WTC11 (cell line): ENCODE measurements around the gene CCDC30. TPM values are rescaled to one million over a fixed set of nuclear protein-coding genes. Genes with fewer than 3 reads are reported as not detected.

Experiments
- ATAC-seq: fragments of 200-7000 bp; cut with Tn5 transposase; 2 replicates; pipeline ENCODE4 v1.10.0; 2021; ENCODE audit warnings: mild to moderate bottlenecking, moderate library complexity
- CTCF ChIA-PET: fragments of 300-600 bp; sonication (Branson Sonifier 250); formaldehyde crosslinking; loops from one replicate; lab custom pipeline; 2021; ENCODE audit warnings: antibody characterized with exemption; lab: Charles Lee
- POLR2A ChIA-PET: fragments of 350-600 bp; sonication (Branson Sonifier 250); formaldehyde crosslinking; loops from one replicate; lab custom pipeline; 2021; ENCODE audit warnings: antibody characterized with exemption; lab: Charles Lee
- DNase-seq: peaks from one replicate; pipeline ENCODE4 v3.0.0; 2021; ENCODE audit warnings: low spot score
- H3K27ac Mint-ChIP-seq: 2 replicates; pipeline ENCODE4 v1.8.0; 2021; ENCODE audit warnings: mixed read lengths
- H3K27me3 Mint-ChIP-seq: 2 replicates; pipeline ENCODE4 v1.8.0; 2021; ENCODE audit warnings: low read depth, mild to moderate bottlenecking, moderate library complexity, mixed read lengths
- H3K36me3 Mint-ChIP-seq: 2 replicates; pipeline ENCODE4 v1.8.0; 2021; ENCODE audit warnings: mixed read lengths
- H3K4me1 Mint-ChIP-seq: 2 replicates; pipeline ENCODE4 v1.8.0; 2022; ENCODE audit warnings: mixed read lengths
- H3K4me3 Mint-ChIP-seq: 2 replicates; pipeline ENCODE4 v1.8.0; 2021; ENCODE audit warnings: mild to moderate bottlenecking, moderate library complexity, mixed read lengths
- H3K9me3 Mint-ChIP-seq: 2 replicates; pipeline ENCODE4 v1.8.0; 2021; ENCODE audit warnings: mixed read lengths
- ATF2 ChIP-seq: sonication (generic); formaldehyde crosslinking; IDR thresholded peaks from 2 replicates; pipeline ENCODE4 v1.8.1; 2022; ENCODE audit warnings: low read depth, missing genetic modification reagents, borderline replicate concordance
- E2F1 ChIP-seq: sonication (generic); formaldehyde crosslinking; IDR thresholded peaks from 2 replicates; pipeline ENCODE4 v1.8.0; 2022; ENCODE audit warnings: mild to moderate bottlenecking, missing genetic modification reagents
- ELF4 ChIP-seq: sonication (generic); formaldehyde crosslinking; IDR thresholded peaks from 2 replicates; pipeline ENCODE4 v1.8.1; 2022; ENCODE audit warnings: low read depth, mild to moderate bottlenecking, moderate library complexity, missing genetic modification reagents
- EMX1 ChIP-seq: fragments of 250-450 bp; sonication (Bioruptor Pico); IDR thresholded peaks from 2 replicates; pipeline ENCODE4 v1.8.0; 2021; ENCODE audit warnings: mild to moderate bottlenecking
- ESRRA ChIP-seq: sonication (generic); formaldehyde crosslinking; IDR thresholded peaks from 2 replicates; pipeline ENCODE4 v1.8.1; 2022; ENCODE audit warnings: mild to moderate bottlenecking, missing genetic modification reagents, borderline replicate concordance
- GABPB1 ChIP-seq: sonication (generic); formaldehyde crosslinking; IDR thresholded peaks from 2 replicates; pipeline ENCODE4 v1.8.1; 2023; ENCODE audit warnings: mild to moderate bottlenecking, missing genetic modification reagents
- GRHL2 ChIP-seq: fragments of 250-450 bp; sonication (Bioruptor Pico); IDR thresholded peaks from 2 replicates; pipeline ENCODE4 v1.8.0; 2022; ENCODE audit warnings: mild to moderate bottlenecking, moderate library complexity; ENCODE audit not compliant: insufficient replicate concordance, severe bottlenecking
- JUN ChIP-seq: sonication (generic); formaldehyde crosslinking; IDR thresholded peaks from 2 replicates; pipeline ENCODE4 v1.8.0; 2023; ENCODE audit warnings: mild to moderate bottlenecking, missing genetic modification reagents
- NFATC4 ChIP-seq: fragments of 250-450 bp; sonication (Bioruptor Pico); IDR thresholded peaks from 2 replicates; pipeline ENCODE4 v1.9.0; 2021; ENCODE audit warnings: mild to moderate bottlenecking
- OVOL2 ChIP-seq: fragments of 250-450 bp; sonication (Bioruptor Pico); IDR thresholded peaks from 2 replicates; pipeline ENCODE4 v1.9.0; 2021; ENCODE audit warnings: mild to moderate bottlenecking, borderline replicate concordance
- TEAD1 ChIP-seq: sonication (generic); formaldehyde crosslinking; IDR thresholded peaks from 2 replicates; pipeline ENCODE4 v1.8.0; 2022; ENCODE audit warnings: mild to moderate bottlenecking, missing genetic modification reagents
- TEAD4 ChIP-seq: sonication (generic); formaldehyde crosslinking; IDR thresholded peaks from 2 replicates; pipeline ENCODE4 v1.8.0; 2022; ENCODE audit warnings: mild to moderate bottlenecking, missing genetic modification reagents
- ZNF121 ChIP-seq: sonication (generic); formaldehyde crosslinking; IDR thresholded peaks from 2 replicates; pipeline ENCODE4 v1.8.0; 2023; ENCODE audit warnings: missing genetic modification reagents
- ZNF423 ChIP-seq: fragments of 250-450 bp; sonication (Bioruptor Pico); IDR thresholded peaks from 2 replicates; pipeline ENCODE4 v2.1.2; 2022; ENCODE audit warnings: mild to moderate bottlenecking, moderate library complexity
- ZNF671 ChIP-seq: fragments of 250-450 bp; sonication (Bioruptor Pico); IDR thresholded peaks from 2 replicates; pipeline ENCODE4 v1.8.0; 2021; ENCODE audit warnings: mild to moderate bottlenecking
- ZSCAN18 ChIP-seq: fragments of 250-450 bp; sonication (Bioruptor Pico); IDR thresholded peaks from 2 replicates; pipeline ENCODE4 v2.1.2; 2022; ENCODE audit warnings: mild to moderate bottlenecking, moderate library complexity
- total RNA-seq: library from RNA; stranded (reverse); gene quantifications from 3 replicates; pipeline ENCODE4 v1.2.3, GENCODE V29; 2021
- TF ChIP-seq, protein P1 (sequence below): sonication (generic); formaldehyde crosslinking; IDR thresholded peaks from 2 replicates; pipeline ENCODE4 v1.8.1; 2023; ENCODE audit warnings: mild to moderate bottlenecking, missing genetic modification reagents, moderate library complexity
- TF ChIP-seq, protein P2 (sequence below): sonication (generic); formaldehyde crosslinking; IDR thresholded peaks from 2 replicates; pipeline ENCODE4 v1.8.0; 2023; ENCODE audit warnings: mild to moderate bottlenecking, missing genetic modification reagents
- TF ChIP-seq, protein P3 (sequence below): sonication (generic); formaldehyde crosslinking; IDR thresholded peaks from 2 replicates; pipeline ENCODE4 v1.8.0; 2022; ENCODE audit warnings: missing genetic modification reagents

CCDC30 gene
- total RNA-seq, 1 experiment from 2014 or later = 0.92 TPM

DNA sequence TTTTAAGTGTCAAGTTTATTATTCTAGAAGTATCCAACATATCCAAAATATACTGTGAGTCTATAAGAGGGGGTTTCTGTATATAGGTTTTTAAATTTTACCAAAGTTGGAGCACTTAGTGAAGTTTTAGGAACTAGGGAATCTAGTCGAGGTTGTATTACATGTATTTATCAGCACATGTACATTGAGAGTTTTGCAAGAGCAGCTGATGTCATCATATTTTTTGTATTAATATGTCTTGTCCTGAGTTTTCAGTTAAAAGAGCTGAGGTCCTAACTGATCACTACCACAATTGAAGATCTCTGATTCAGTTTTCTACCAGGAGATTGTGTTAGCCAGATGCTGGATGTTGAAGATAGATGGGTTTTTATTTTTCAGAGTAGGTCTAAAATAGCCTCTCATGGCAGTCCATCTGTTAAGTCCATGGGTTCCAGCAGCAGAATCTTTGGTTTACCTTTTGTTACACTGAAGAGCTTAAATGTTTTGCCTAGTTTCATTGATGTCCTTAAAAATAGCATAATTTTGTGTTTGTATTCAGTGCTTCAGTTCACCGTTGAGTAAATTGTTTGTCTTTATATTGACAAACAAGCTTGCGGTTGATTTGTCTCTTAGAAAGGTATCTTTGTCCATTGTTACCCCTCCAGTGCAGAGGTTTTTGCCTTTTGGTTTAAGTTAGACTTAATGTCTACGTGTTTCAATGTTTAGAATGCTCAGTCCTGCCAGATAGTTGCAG is 235.2 kb downstream of the CCDC30 start:
- TF ChIP-seq, protein P1, sequence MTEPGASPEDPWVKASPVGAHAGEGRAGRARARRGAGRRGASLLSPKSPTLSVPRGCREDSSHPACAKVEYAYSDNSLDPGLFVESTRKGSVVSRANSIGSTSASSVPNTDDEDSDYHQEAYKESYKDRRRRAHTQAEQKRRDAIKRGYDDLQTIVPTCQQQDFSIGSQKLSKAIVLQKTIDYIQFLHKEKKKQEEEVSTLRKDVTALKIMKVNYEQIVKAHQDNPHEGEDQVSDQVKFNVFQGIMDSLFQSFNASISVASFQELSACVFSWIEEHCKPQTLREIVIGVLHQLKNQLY = no peak
- TF ChIP-seq ZNF121 (CRISPR knock-in tag) (no peak), ZSCAN18 (CRISPR knock-in tag) (no peak)
- H3K9me3 Mint-ChIP-seq = no peaks in the 10 kb centered on the region
- H3K36me3 Mint-ChIP-seq = peaks cover 93% of the 10 kb centered on the region
- ATAC-seq = no peak
- ChIA-PET POLR2A (no interaction called here), CTCF (no interaction called here)
- H3K4me1 Mint-ChIP-seq = no peaks in the 10 kb centered on the region; the same call in 1 of the 2 replicates
- H3K27ac Mint-ChIP-seq = peak overlapping the region; percentile 66; the same call in 1 of the 2 replicates
- H3K4me3 Mint-ChIP-seq = no peak overlapping the region
- no peaks in the 10 kb centered on the region for H3K27me3 Mint-ChIP-seq
- DNase-seq = no peak

- Mint-ChIP-seq H3K36me3 (peaks cover 96% of the 10 kb centered on the region), H3K27me3 (no peaks in the 10 kb centered on the region), H3K27ac (no peak overlapping the region), H3K4me3 (no peak overlapping the region), H3K9me3 (no peaks in the 10 kb centered on the region), H3K4me1 (no peaks in the 10 kb centered on the region)
- ChIA-PET POLR2A (no interaction called here), CTCF (no interaction called here)
- ATAC-seq (no peak), DNase-seq (no peak)
- TF ChIP-seq, protein P2, sequence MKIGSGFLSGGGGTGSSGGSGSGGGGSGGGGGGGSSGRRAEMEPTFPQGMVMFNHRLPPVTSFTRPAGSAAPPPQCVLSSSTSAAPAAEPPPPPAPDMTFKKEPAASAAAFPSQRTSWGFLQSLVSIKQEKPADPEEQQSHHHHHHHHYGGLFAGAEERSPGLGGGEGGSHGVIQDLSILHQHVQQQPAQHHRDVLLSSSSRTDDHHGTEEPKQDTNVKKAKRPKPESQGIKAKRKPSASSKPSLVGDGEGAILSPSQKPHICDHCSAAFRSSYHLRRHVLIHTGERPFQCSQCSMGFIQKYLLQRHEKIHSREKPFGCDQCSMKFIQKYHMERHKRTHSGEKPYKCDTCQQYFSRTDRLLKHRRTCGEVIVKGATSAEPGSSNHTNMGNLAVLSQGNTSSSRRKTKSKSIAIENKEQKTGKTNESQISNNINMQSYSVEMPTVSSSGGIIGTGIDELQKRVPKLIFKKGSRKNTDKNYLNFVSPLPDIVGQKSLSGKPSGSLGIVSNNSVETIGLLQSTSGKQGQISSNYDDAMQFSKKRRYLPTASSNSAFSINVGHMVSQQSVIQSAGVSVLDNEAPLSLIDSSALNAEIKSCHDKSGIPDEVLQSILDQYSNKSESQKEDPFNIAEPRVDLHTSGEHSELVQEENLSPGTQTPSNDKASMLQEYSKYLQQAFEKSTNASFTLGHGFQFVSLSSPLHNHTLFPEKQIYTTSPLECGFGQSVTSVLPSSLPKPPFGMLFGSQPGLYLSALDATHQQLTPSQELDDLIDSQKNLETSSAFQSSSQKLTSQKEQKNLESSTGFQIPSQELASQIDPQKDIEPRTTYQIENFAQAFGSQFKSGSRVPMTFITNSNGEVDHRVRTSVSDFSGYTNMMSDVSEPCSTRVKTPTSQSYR = no peak
- no peak for TF ChIP-seq ZNF423 (CRISPR knock-in tag)
Observed at GRCh38 chr1:42700006-42700405, 236.9 kb downstream of the CCDC30 start.

DNA sequence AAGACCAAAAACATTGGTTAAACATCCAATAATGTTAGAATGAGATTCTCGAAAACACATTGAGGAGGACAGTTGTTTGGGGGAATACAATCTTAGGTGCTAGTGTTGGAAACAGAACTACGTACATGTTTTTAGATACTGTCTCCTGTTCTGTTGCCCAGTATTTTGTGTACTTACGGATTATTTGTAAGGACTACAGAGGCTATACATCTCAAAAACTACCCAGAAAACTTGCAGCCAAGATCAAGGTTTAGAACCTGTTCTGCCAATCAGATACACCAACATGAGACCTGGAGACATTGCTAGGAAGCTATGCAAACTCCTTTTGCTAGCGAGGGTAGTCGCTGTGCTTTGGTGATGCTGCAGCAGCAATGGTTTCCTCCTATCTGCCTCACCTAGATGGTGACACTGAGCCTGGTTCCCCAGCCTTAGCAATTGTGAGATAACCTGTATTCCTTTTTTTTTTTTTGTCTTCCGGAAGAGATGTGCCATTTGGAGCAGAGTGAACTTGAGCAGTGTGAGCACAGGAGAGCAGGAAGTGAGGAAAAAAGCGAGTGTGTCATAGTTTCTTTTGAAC is 240.9 kb downstream of the CCDC30 start:
- Mint-ChIP-seq H3K27ac (peak overlapping the region; percentile 68), H3K27me3 (no peaks in the 10 kb centered on the region), H3K4me1 (no peaks in the 10 kb centered on the region), H3K36me3 (peaks cover 89% of the 10 kb centered on the region), H3K9me3 (peaks cover 4% of the 10 kb centered on the region; the same call in 1 of the 2 replicates), H3K4me3 (no peak overlapping the region)
- ATAC-seq (no peak), DNase-seq (no peak)
- ChIA-PET CTCF (no interaction called here), POLR2A (no interaction called here)
- no peak for TF ChIP-seq NFATC4 (CRISPR knock-in tag)
- TF ChIP-seq GABPB1 (CRISPR knock-in tag) = no peak
- no peak for TF ChIP-seq TEAD1
- TF ChIP-seq OVOL2 = no peak
- TF ChIP-seq GRHL2 (CRISPR knock-in tag) = no peak
- TF ChIP-seq, protein P3, sequence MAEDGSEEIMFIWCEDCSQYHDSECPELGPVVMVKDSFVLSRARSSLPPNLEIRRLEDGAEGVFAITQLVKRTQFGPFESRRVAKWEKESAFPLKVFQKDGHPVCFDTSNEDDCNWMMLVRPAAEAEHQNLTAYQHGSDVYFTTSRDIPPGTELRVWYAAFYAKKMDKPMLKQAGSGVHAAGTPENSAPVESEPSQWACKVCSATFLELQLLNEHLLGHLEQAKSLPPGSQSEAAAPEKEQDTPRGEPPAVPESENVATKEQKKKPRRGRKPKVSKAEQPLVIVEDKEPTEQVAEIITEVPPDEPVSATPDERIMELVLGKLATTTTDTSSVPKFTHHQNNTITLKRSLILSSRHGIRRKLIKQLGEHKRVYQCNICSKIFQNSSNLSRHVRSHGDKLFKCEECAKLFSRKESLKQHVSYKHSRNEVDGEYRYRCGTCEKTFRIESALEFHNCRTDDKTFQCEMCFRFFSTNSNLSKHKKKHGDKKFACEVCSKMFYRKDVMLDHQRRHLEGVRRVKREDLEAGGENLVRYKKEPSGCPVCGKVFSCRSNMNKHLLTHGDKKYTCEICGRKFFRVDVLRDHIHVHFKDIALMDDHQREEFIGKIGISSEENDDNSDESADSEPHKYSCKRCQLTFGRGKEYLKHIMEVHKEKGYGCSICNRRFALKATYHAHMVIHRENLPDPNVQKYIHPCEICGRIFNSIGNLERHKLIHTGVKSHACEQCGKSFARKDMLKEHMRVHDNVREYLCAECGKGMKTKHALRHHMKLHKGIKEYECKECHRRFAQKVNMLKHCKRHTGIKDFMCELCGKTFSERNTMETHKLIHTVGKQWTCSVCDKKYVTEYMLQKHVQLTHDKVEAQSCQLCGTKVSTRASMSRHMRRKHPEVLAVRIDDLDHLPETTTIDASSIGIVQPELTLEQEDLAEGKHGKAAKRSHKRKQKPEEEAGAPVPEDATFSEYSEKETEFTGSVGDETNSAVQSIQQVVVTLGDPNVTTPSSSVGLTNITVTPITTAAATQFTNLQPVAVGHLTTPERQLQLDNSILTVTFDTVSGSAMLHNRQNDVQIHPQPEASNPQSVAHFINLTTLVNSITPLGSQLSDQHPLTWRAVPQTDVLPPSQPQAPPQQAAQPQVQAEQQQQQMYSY = no peak
- no peak for TF ChIP-seq TEAD4 (CRISPR knock-in tag)
- TF ChIP-seq, protein P1 = no peak
- TF ChIP-seq ZNF671 (CRISPR knock-in tag) = no peak
- TF ChIP-seq JUN (CRISPR knock-in tag) = no peak
- TF ChIP-seq ELF4 (CRISPR knock-in tag) = no peak
- TF ChIP-seq ATF2 (CRISPR knock-in tag) = no peak
- TF ChIP-seq EMX1 (CRISPR knock-in tag) = no peak
- no peak for TF ChIP-seq E2F1
- no peak for TF ChIP-seq ESRRA
